ENCODE measurements around the gene MED12L. TPM values are rescaled to one million over a fixed set of nuclear protein-coding genes. Genes with fewer than 3 reads are reported as not detected.

MED12L gene
- total RNA-seq, 4 donors from 2014 or later: 0.12 to 0.77 (median 0.21) TPM

DNA sequence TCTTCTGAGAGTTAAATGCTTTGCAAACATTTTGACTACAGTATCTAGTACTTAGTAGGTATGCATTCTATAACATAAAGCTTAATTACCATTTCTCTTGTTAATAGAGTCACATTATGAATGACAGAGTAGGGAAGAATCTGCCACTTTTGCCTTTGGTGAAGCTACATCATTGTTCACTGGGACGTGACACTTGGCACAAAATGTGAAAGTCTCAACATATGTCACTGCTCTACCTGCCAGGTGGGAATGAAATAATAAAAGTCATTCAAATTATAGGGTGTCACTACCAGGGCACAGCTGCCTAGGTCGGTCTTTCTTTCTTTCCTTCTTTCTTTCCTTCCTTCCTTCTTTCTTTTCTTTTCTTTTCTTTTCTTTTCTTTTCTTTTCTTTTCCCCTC lies 213.5 kb downstream of the MED12L start:
- TF ChIP-seq EP300 (IDR thresholded peaks at IDR 0.05) (no peak), POLR2A (IDR thresholded peaks at IDR 0.05) (no peak), POLR2AphosphoS5 (IDR thresholded peaks at IDR 0.05) (no peak)
- TF ChIP-seq, protein P1, sequence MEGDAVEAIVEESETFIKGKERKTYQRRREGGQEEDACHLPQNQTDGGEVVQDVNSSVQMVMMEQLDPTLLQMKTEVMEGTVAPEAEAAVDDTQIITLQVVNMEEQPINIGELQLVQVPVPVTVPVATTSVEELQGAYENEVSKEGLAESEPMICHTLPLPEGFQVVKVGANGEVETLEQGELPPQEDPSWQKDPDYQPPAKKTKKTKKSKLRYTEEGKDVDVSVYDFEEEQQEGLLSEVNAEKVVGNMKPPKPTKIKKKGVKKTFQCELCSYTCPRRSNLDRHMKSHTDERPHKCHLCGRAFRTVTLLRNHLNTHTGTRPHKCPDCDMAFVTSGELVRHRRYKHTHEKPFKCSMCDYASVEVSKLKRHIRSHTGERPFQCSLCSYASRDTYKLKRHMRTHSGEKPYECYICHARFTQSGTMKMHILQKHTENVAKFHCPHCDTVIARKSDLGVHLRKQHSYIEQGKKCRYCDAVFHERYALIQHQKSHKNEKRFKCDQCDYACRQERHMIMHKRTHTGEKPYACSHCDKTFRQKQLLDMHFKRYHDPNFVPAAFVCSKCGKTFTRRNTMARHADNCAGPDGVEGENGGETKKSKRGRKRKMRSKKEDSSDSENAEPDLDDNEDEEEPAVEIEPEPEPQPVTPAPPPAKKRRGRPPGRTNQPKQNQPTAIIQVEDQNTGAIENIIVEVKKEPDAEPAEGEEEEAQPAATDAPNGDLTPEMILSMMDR (IDR thresholded peaks at IDR 0.05): no peak
- Histone ChIP-seq H3K4me1 (no peaks in the 10 kb centered on the region), H3K36me3 (no peaks in the 10 kb centered on the region), H3K27me3 (no peaks in the 10 kb centered on the region), H3K4me3 (no peak overlapping the region), H3K9me3 (no peaks in the 10 kb centered on the region), H3K27ac (no peak overlapping the region)
- WGBS, 2 donors (ENCODE audit: low coverage in 1 of 2): 85 to 92% methylated on average over 2 of the region's 2 CpGs
- ATAC-seq: no peak

DNA sequence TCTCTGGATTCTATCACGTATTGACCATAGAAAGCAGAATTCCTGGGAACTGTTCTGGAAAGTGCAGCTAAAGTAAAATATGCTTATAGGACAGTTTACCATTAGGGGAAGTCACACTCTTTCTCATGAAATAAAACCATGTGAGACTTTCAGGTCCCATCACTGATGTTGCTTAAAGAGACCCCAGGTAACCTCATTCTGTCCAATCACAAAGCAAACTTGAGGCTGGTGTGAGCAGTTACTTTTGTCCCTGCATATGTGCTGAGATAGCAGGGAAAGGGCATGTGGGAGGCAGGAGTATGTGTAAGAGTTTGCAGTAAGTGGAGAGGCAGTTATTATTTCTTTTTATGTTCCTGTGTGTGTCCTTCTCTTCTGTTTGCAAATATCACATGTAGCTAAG lies 215.1 kb downstream of the MED12L start:
- H3K36me3 ChIP-seq: no peaks in the 10 kb centered on the region
- WGBS, 2 donors (ENCODE audit: low coverage in 1 of 2): 78% methylated on average over 1 of the region's 1 CpG; no CpG with 5 or more reads in 1 of the 2 donors
- H3K9me3 ChIP-seq: no peaks in the 10 kb centered on the region
- TF ChIP-seq, protein P1 (IDR thresholded peaks at IDR 0.05): no peak
- no peak for TF ChIP-seq POLR2AphosphoS5 (IDR thresholded peaks at IDR 0.05)
- no peak for TF ChIP-seq EP300 (IDR thresholded peaks at IDR 0.05)
- TF ChIP-seq POLR2A (IDR thresholded peaks at IDR 0.05): no peak
- ATAC-seq: no peak
- H3K27me3 ChIP-seq: no peaks in the 10 kb centered on the region
- H3K4me3 ChIP-seq: no peak overlapping the region
- H3K4me1 ChIP-seq: peaks cover 0 to 6% (median 0%) of the 10 kb centered on the region in 3 donors
- no peak overlapping the region for H3K27ac ChIP-seq

DNA sequence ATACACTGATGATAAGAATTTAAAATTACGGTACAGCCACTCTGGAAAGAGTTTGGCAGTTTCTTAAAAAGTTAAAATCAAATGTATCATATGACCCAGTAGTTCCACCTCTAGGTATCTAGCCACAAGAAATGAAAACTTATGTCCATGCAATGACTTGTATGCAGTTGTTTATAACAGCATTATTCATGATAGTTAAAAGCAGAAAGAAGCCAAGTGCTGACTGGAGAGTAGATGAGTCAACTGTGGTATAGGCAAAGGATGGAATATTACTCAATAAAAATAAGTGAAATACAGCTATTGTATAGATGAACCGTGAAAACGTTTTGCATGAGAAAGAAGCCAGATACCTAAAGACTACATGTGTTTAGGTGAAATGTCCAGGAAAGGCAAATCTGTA lies 216.3 kb downstream of the MED12L start:
- WGBS, 2 donors (ENCODE audit: low coverage in 1 of 2): 81 to 89% methylated on average over 3 of the region's 3 CpGs
- H3K4me1 ChIP-seq: peaks cover 0 to 6% (median 0%) of the 10 kb centered on the region in 3 donors
- TF ChIP-seq, protein P1 (IDR thresholded peaks at IDR 0.05): no peak
- TF ChIP-seq POLR2AphosphoS5 (IDR thresholded peaks at IDR 0.05) (no peak), EP300 (IDR thresholded peaks at IDR 0.05) (no peak), POLR2A (IDR thresholded peaks at IDR 0.05) (no peak)
- H3K27me3 ChIP-seq: no peaks in the 10 kb centered on the region
- H3K9me3 ChIP-seq: no peaks in the 10 kb centered on the region
- ATAC-seq: no peak
- H3K27ac ChIP-seq: no peak overlapping the region
- H3K36me3 ChIP-seq: no peaks in the 10 kb centered on the region
- H3K4me3 ChIP-seq: no peak overlapping the region

DNA sequence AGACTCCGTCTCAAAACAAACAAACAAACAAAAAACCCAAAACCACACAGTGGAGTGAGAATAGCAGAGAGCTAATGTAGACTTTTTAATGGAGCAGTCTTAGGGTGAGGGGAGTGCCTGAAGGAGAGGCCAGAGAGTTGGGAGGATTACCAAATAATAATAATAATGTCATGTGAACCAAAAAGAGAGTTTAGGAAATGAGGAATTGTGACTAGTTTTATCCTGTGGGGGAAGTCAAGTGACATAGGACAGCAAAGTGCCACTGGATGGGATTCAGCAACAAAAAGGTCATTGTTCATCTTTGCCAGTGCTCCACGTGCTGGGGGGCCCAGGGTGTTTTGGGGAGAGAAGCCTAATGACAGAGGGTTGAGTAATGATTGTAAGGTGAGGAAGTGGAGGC lies 218.3 kb downstream of the MED12L start:
- no peaks in the 10 kb centered on the region for H3K9me3 ChIP-seq
- WGBS, 2 donors (ENCODE audit: low coverage in 1 of 2): 63 to 80% methylated on average over 1 to 2 of the region's 2 CpGs
- H3K4me3 ChIP-seq: no peak overlapping the region
- TF ChIP-seq POLR2A (IDR thresholded peaks at IDR 0.05) (no peak), EP300 (IDR thresholded peaks at IDR 0.05) (no peak), POLR2AphosphoS5 (IDR thresholded peaks at IDR 0.05) (no peak)
- TF ChIP-seq, protein P1 (IDR thresholded peaks at IDR 0.05): no peak
- no peaks in the 10 kb centered on the region for H3K36me3 ChIP-seq
- ATAC-seq: no peak
- no peaks in the 10 kb centered on the region for H3K27me3 ChIP-seq
- no peak overlapping the region for H3K27ac ChIP-seq
- peaks cover 0 to 6% (median 0%) of the 10 kb centered on the region in 3 donors for H3K4me1 ChIP-seq

DNA sequence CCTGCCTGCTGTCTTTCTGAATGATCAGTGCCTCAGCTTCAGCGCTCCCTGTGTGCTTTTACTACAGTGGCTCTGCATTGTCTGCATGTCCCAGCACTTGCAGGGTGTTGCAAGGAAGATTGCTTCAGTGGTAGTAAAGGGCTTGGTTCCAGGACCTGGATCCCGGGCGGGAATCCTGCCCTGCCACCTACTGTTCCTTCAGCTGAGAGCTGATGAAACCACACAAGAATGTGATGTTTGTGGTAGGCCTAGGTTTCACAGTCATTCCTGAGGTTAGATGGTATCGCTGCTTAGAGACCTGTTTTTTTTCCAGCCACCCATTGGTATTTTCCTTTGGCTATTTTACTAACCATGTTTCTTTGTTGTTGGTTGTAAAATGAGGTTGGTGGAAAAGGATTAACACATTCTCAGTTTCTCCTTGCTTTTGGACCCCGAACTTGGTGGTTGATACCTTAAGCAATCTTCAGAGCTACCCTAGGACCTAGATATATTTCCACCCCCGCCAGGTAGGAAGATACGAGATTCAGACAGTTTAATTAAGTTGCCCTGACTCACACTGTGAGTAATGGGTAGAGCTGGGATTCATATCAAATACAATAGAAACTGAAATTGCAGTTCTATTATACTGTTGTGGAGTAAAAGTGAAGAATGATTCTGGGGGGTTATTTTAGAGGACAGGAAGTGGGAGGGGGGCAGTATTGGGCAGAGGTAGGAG lies 219.8 kb downstream of the MED12L start:
- ATAC-seq: peak; percentile 88
- no peaks in the 10 kb centered on the region for H3K9me3 ChIP-seq
- TF ChIP-seq, protein P1 (IDR thresholded peaks at IDR 0.05): peak in 1 of 4 experiments; percentile 17
- TF ChIP-seq POLR2A (IDR thresholded peaks at IDR 0.05) (no peak), EP300 (IDR thresholded peaks at IDR 0.05) (no peak)
- no peak overlapping the region for H3K27ac ChIP-seq
- peaks cover 0 to 6% (median 0%) of the 10 kb centered on the region in 3 donors for H3K4me1 ChIP-seq
- no peak overlapping the region for H3K4me3 ChIP-seq
- H3K27me3 ChIP-seq: no peaks in the 10 kb centered on the region
- H3K36me3 ChIP-seq: no peaks in the 10 kb centered on the region
- WGBS, 2 donors (ENCODE audit: low coverage in 1 of 2): 38 to 55% methylated on average over 4 to 6 of the region's 7 CpGs

All from gastroesophageal sphincter (tissue), 4 donors.